GM13976 (cell line): ENCODE measurements around the gene RNF135.
"Not testable (repeated sequence)": the region's sequence is repeated elsewhere in the genome, so short reads cannot be mapped to it uniquely, and the experiment has no call there.

Experiments
- DNase-seq: peaks from one replicate; pipeline ENCODE4 v3.0.0; 2012; ENCODE audit warnings: low spot score
- CTCF ChIP-seq: IDR thresholded peaks from 2 replicates; pipeline ENCODE4 v1.5.1; 2012; ENCODE audit warnings: borderline replicate concordance, mild to moderate bottlenecking; ENCODE audit not compliant: insufficient read depth; ENCODE audit errors: extremely low read depth, missing control alignments, control extremely low read depth
- in situ Hi-C: fragments of 300-500 bp; cut with MboI; formaldehyde crosslinking; loops from one replicate; pipeline ENCODE4 v1.12.0; 2022; ENCODE audit warnings: low sequenced_read_pairs, mixed read lengths, inconsistent platforms; ENCODE audit not compliant: unreplicated experiment

The RNF135 gene

GRCh38 chr17:30964876-30965275 lies 6.0 kb upstream of the RNF135 start:
- no peak for TF ChIP-seq CTCF
- no peak for DNase-seq
- in situ Hi-C loops: no loop called here

GRCh38 chr17:30965686-30966085 lies 5.2 kb upstream of the RNF135 start:
- in situ Hi-C loops: no loop called here
- DNase-seq: no peak
- TF ChIP-seq CTCF: no peak

- DNase-seq, in situ Hi-C loops: not testable (repeated sequence)
Measured at GRCh38 chr17:30967911-30968310, 2.9 kb upstream of the RNF135 start.

GRCh38 chr17:30969989-30970830 lies 629 bp upstream of the RNF135 start:
- in situ Hi-C loops: no loop called here
- TF ChIP-seq CTCF: peak; percentile 6
- DNase-seq: peak; percentile 39

GRCh38 chr17:30975042-30975820 lies 4.4 kb downstream of the RNF135 start:
- in situ Hi-C loops: no loop called here
- DNase-seq: no peak
- TF ChIP-seq CTCF: no peak

GRCh38 chr17:30979919-30980318 lies 9.1 kb downstream of the RNF135 start:
- DNase-seq, in situ Hi-C loops: not testable (repeated sequence)

GRCh38 chr17:30981531-30982519 lies 11.0 kb downstream of the RNF135 start:
- no peak for TF ChIP-seq CTCF
- no peak for DNase-seq
- in situ Hi-C loops: no loop called here
